DMS114 treated with DMSO at 0.1 percent for 48 hours (cell line): ENCODE data around the gene SULT1C4.

Experiments used
- DNase-seq: peaks from one replicate; lab custom pipeline; 2025; ENCODE audit not compliant: unreplicated experiment; lab: John Stamatoyannopoulos, UW

The SULT1C4 gene

GRCh38 chr2:108369153-108369552, 8.6 kb upstream of the SULT1C4 start:
- DNase-seq, result no peak

DNA sequence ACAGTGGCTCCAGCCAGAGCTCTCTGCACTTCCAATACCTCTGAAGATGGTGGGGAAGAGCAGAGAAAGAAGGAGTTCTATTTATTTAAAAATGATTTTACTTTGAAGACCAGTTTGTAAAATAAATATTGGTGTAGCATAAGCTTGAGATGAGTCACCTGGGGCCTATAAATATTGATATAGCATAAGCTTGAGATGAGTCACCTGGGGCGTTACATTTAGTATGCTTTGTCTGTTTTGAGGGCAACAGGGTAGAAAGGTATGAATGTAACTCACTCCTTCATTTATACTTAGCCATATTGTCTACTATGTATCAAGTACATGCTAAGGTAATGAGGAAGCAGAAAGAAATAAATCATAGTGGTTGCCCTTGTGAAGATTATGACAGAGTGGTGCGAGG, 7.7 kb upstream of the SULT1C4 start:
- no peak for DNase-seq

GRCh38 chr2:108376774-108377173, 980 bp upstream of the SULT1C4 start:
- DNase-seq, result no peak

DNA sequence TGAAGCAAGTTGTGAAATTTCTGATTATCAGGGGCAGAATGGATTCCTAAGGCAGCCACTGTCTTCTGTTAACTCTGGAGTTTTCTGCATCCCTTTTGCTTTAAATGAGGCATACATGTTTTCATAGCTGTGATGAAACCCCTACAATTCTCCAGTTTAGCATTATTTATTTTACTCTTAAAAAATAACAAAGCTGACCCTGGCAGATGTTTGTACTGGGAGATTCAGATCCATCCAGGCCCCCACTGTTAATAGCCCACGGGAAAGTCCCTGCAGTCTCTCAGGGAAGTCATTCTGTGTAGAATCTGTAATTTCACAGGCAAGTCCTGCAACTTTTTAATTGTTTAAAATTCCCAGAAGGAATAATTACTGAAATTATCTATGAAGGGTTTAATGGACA, 353 bp upstream of the SULT1C4 start:
- DNase-seq, result no peak

GRCh38 chr2:108378851-108379250, 1.1 kb downstream of the SULT1C4 start:
- DNase-seq, result no peak

GRCh38 chr2:108382196-108382595, 4.4 kb downstream of the SULT1C4 start:
- DNase-seq, result no peak

- no peak for DNase-seq
Measured at GRCh38 chr2:108383146-108383830, 5.5 kb downstream of the SULT1C4 start.

DNA sequence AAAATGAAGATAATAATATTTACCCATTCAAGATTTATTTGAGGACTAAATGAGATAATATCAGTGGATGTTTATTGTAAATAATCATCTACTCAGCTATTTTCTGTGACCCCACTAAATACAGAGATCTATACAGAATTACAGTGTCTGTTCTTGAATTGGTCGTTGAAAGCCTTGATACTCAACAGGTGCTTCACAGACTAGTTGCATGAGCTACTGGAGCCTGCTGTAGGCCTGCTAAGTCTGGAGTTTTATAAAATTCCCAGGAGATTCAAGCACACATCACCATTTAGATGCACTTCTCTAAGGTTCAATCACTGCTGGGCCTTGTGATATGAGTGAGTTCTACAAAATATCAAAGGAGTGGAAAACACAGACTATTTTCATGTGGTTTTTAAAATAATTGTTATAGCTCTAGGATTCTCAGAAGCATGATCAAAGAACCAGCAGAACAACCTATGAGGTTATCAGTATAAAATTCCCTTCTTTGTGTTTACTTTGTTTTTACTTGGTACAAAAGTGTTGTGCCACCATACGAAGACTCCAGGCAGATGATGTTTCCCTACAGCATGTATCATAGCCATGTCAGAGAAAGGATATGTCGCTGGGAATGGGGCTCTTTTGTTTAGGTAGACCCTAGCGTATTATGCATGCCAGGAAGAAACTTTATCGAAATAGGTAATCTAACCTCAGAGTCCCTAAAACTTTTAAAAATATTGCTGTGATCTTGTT, 7.1 kb downstream of the SULT1C4 start:
- DNase-seq, result no peak

GRCh38 chr2:108385411-108386071, 7.8 kb downstream of the SULT1C4 start:
- no peak for DNase-seq

DNA sequence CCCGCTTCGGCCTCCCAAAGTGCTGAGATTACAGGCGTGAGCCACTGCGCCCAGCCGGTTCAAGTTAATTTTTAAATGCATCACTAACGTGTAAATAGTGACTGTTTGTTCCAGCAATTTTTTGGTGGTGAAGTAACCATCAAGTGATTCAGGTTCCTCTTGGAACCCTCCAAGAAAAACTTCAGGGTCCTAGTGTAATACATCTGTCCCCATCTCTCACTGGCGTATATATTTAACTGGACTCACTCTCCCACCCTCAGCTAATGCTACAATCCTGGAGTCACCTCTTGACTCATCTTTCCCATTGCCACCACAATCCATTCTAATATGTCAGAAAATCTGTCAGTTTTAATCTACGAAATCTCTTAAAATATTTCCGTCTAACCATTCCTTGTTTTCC, 10.3 kb downstream of the SULT1C4 start:
- DNase-seq, result no peak

- DNase-seq, result no peak
Measured at GRCh38 chr2:108390340-108390739, 12.6 kb downstream of the SULT1C4 start.

DNA sequence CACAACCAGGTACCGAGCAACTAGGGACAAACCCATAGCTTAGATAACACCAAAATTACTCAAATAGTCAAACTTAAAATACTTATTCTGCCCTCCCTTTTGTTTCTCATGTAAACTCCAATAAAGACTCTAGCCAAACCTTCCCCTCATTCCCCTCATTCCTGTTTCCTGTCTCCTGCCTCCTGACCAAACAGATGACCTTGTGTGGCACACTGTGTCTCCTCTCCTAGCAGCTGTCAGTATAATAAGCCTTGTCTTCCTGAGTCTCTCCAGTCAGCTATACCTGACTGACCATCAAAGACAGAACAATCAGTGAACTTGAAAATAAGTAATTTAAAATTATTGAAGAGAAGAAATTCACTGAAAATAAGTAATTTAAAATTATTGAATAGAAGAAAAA, 14.3 kb downstream of the SULT1C4 start:
- no peak for DNase-seq

GRCh38 chr2:108393197-108393596, 15.4 kb downstream of the SULT1C4 start:
- no peak for DNase-seq

GRCh38 chr2:108395155-108395554, 17.4 kb downstream of the SULT1C4 start:
- DNase-seq, result no peak

DNA sequence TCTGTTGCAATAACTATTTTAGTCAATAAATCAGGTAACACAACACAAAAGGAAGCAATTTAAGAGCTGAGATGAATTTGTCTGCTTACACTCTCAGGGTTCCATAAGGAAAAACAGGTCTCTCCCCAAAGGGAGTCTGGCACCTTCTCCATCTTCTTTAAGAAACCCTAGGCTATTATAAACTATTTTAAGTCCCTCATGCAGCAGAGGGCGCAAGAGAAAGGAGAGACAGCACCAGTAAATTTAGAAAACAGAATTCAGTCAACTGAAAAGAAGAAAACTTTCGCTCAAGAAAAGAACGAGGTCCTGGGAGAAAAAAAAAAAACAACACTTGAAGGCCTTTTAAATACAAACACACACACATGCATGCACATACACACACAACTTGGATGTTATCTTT, 19.1 kb downstream of the SULT1C4 start:
- no peak for DNase-seq

- DNase-seq, result no peak
Measured at GRCh38 chr2:108399479-108399878, 21.7 kb downstream of the SULT1C4 start.

GRCh38 chr2:108401800-108402199, 24.0 kb downstream of the SULT1C4 start:
- DNase-seq, result no peak

DNA sequence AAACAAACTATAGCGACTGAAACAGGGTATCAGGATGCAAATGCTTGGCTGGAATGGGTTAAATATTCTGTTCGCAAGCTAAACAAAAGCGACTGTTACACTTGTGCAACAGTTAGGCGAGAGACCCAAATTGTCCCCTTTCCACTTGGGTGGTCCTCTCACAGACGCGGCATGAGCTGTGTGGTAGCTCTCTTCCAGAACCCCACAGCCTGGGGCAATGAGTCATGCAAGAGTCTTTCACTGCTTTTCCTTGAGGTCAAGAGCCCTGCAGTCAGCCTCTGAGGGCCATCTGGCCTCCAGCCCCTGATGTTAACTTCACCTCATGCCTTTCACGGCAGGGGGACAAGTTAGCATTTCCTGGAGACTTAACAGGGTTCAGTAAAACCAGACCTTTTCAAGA, 25.7 kb downstream of the SULT1C4 start:
- DNase-seq, result no peak

DNA sequence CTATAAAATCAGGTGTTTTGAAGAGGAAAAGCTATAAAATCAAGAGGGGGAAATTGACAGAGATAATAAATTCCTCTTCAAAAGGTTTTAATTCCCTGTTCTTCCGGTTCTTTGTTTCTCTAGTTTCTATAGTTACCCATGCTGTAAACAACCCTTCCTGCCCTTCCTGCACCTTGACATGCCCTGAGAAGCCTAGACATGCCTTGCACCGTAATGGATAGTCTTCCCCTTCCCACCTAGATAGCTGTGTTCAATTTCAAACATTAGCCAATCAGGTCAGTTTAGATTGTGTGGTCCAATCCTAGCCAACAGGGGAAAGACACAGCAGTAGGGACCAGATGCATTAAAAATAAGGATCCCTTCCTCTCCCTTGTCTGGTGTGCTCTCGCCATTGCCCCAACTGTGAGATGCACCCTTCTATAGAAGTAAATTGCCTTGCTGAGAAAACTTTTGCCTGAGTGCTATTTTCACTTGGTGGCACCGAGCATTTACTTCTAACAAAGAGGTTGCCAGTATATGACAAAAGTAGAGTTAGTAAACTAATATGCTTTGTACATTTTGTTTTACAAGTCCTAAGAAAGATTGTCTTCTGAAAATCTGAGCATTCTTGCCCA, 27.1 kb downstream of the SULT1C4 start:
- DNase-seq, result no peak

- DNase-seq, result no peak
Measured at GRCh38 chr2:108407864-108408729, 30.3 kb downstream of the SULT1C4 start.

- DNase-seq, result no peak
Measured at GRCh38 chr2:108409768-108410167, 32.0 kb downstream of the SULT1C4 start.
